ENCODE measurements around the gene ZNF205. TPM values are rescaled to one million over a fixed set of nuclear protein-coding genes. Genes with fewer than 3 reads are reported as not detected.
"Not testable (repeated sequence)": the region's sequence is repeated elsewhere in the genome, so short reads cannot be mapped to it uniquely, and the experiment has no call there.

Gene ZNF205
- total and polyA plus RNA-seq, 4 experiments from 2014 or later: 0.20 TPM; not detected in 3

DNA sequence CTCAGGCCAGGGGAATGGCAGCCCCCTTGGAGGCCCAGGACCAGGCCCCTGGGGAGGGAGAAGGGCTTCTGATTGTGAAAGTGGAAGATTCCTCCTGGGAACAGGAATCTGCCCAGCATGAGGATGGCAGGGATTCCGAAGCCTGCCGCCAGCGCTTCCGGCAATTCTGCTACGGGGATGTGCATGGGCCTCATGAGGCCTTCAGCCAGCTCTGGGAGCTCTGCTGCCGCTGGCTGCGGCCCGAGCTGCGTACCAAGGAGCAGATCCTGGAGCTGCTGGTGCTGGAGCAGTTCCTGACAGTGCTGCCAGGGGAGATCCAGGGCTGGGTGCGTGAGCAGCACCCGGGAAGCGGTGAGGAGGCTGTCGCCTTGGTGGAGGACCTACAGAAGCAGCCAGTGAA is 24.9 kb downstream of the ZNF205 start:
- H3K27me3 ChIP-seq (ENCODE audit: insufficient read depth, low read length): no peaks in the 10 kb centered on the region
- DNase-seq: no peak

GRCh38 chr16:3138342-3138741 is 26.0 kb downstream of the ZNF205 start:
- no peaks in the 10 kb centered on the region for H3K27me3 Mint-ChIP-seq
- intact Hi-C loops (cut with micrococcal nuclease): no loop called here
- H3K36me3 Mint-ChIP-seq: peaks cover 11 to 40% of the 10 kb centered on the region in 2 donors
- ChIA-PET CTCF (ENCODE audit: partially characterized antibody) (interaction anchor here (1.4 to 1.7 kb wide), 2 partner anchors 12 to 80 kb away, joined by 3 to 5 read pairs; no protein-coding TSS in a partner anchor), POLR2A (ENCODE audit: partially characterized antibody) (interaction anchor here (7.3 to 10.2 kb wide), 2 partner anchors 11 to 21 kb away, joined by 72 to 123 read pairs; no protein-coding TSS in a partner anchor)
- H3K9me3 Mint-ChIP-seq: no peaks in the 10 kb centered on the region
- Histone ChIP-seq H3K4me3 (ENCODE audit: low read length in 2 of 2) (no peak overlapping the region), H3K36me3 (ENCODE audit: insufficient read depth, low read length) (peaks cover 15% of the 10 kb centered on the region), H3K9me3 (ENCODE audit: control insufficient read depth in 1 of 2, low read length in 2 of 2) (no peaks in the 10 kb centered on the region), H3K4me1 (ENCODE audit: insufficient read depth, low read length) (peaks cover 16% of the 10 kb centered on the region), H3K27me3 (ENCODE audit: insufficient read depth, low read length) (no peaks in the 10 kb centered on the region), H3K27ac (ENCODE audit: low read depth, low read length) (no peak overlapping the region)
- no peak for DNase-seq
- no peak overlapping the region for H3K4me3 Mint-ChIP-seq
- no peak overlapping the region for H3K27ac Mint-ChIP-seq
- H3K4me1 Mint-ChIP-seq: peaks cover 12 to 35% (median 19%) of the 10 kb centered on the region in 4 donors

More for the DNA sequence above, 24.9 kb downstream of the ZNF205 start:
- H3K36me3 Mint-ChIP-seq: peaks cover 6 to 35% of the 10 kb centered on the region in 2 donors
- H3K4me3 Mint-ChIP-seq: no peak overlapping the region
- CTCF ChIA-PET (ENCODE audit: partially characterized antibody): interaction anchor here (0.8 to 13.2 kb wide), 4 partner anchors 8 to 134 kb away, joined by 3 to 277 read pairs (median 4); no protein-coding TSS in a partner anchor
- POLR2A ChIA-PET (ENCODE audit: partially characterized antibody): interaction anchor here (0.8 to 10.2 kb wide), 3 partner anchors 13 to 145 kb away, joined by 3 to 123 read pairs (median 72); no protein-coding TSS in a partner anchor
- H3K27ac Mint-ChIP-seq: peak overlapping the region in 2 of 7 donors; percentile 64 to 70
- no peak overlapping the region for H3K27ac ChIP-seq (ENCODE audit: low read depth, low read length)
- intact Hi-C loops (cut with micrococcal nuclease): no loop called here
- H3K4me1 Mint-ChIP-seq: peaks cover 10 to 40% (median 20%) of the 10 kb centered on the region in 4 donors
- no peaks in the 10 kb centered on the region for H3K9me3 ChIP-seq (ENCODE audit: control insufficient read depth in 1 of 2, low read length in 2 of 2)
- H3K4me1 ChIP-seq (ENCODE audit: insufficient read depth, low read length): peaks cover 24% of the 10 kb centered on the region
- peaks cover 10% of the 10 kb centered on the region for H3K36me3 ChIP-seq (ENCODE audit: insufficient read depth, low read length)
- no peaks in the 10 kb centered on the region for H3K27me3 Mint-ChIP-seq
- no peak overlapping the region for H3K4me3 ChIP-seq (ENCODE audit: low read length in 2 of 2)
- no peaks in the 10 kb centered on the region for H3K9me3 Mint-ChIP-seq

GRCh38 chr16:3138823-3139426 is 26.5 kb downstream of the ZNF205 start:
- H3K9me3 Mint-ChIP-seq: no peaks in the 10 kb centered on the region
- no peak for DNase-seq
- H3K9me3 ChIP-seq (ENCODE audit: control insufficient read depth in 1 of 2, low read length in 2 of 2): no peaks in the 10 kb centered on the region
- peaks cover 15% of the 10 kb centered on the region for H3K36me3 ChIP-seq (ENCODE audit: insufficient read depth, low read length)
- H3K27ac Mint-ChIP-seq: peak overlapping the region in 1 of 7 donors; percentile 36
- ChIA-PET POLR2A (ENCODE audit: partially characterized antibody) (interaction anchor here (1.9 to 10.2 kb wide), 2 partner anchors 11 to 20 kb away, joined by 4 to 123 read pairs; no protein-coding TSS in a partner anchor), CTCF (ENCODE audit: partially characterized antibody) (interaction anchor here (1.2 to 2.0 kb wide), 4 partner anchors 9 to 81 kb away, joined by 3 to 5 read pairs (median 4); no protein-coding TSS in a partner anchor)
- intact Hi-C loops (cut with micrococcal nuclease): no loop called here
- peaks cover 10 to 30% (median 16%) of the 10 kb centered on the region in 4 donors for H3K4me1 Mint-ChIP-seq
- no peak overlapping the region for H3K4me3 Mint-ChIP-seq
- no peaks in the 10 kb centered on the region for H3K27me3 ChIP-seq (ENCODE audit: insufficient read depth, low read length)
- H3K36me3 Mint-ChIP-seq: peaks cover 11 to 40% of the 10 kb centered on the region in 2 donors
- H3K27me3 Mint-ChIP-seq: no peaks in the 10 kb centered on the region
- H3K4me1 ChIP-seq (ENCODE audit: insufficient read depth, low read length): peaks cover 12% of the 10 kb centered on the region
- H3K27ac ChIP-seq (ENCODE audit: low read depth, low read length): no peak overlapping the region
- H3K4me3 ChIP-seq (ENCODE audit: low read length in 2 of 2): no peak overlapping the region

DNA sequence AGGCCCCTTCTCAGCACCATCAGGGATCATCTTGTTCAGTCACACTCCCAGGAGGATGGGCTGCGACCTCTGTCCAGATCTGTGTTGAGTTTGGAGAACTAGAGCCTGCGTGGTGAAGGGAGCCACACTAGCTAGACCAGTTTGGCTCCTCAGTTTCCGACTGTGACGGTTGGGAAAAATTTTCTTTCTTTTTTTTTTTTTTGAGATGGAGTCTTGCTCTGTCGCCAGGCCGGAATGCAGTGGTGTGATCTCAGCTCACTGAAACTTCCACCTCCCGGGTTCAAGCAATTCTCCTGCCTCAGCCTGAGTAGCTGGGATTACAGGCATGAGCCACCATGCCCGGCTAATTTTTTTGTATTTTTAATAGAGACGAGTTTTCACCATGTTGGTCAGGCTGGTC is 27.2 kb downstream of the ZNF205 start:
- H3K4me3 ChIP-seq (ENCODE audit: low read length in 2 of 2); intact Hi-C loops (cut with micrococcal nuclease): not testable (repeated sequence)
- H3K36me3 ChIP-seq (ENCODE audit: insufficient read depth, low read length): peaks cover 15% of the 10 kb centered on the region

DNA sequence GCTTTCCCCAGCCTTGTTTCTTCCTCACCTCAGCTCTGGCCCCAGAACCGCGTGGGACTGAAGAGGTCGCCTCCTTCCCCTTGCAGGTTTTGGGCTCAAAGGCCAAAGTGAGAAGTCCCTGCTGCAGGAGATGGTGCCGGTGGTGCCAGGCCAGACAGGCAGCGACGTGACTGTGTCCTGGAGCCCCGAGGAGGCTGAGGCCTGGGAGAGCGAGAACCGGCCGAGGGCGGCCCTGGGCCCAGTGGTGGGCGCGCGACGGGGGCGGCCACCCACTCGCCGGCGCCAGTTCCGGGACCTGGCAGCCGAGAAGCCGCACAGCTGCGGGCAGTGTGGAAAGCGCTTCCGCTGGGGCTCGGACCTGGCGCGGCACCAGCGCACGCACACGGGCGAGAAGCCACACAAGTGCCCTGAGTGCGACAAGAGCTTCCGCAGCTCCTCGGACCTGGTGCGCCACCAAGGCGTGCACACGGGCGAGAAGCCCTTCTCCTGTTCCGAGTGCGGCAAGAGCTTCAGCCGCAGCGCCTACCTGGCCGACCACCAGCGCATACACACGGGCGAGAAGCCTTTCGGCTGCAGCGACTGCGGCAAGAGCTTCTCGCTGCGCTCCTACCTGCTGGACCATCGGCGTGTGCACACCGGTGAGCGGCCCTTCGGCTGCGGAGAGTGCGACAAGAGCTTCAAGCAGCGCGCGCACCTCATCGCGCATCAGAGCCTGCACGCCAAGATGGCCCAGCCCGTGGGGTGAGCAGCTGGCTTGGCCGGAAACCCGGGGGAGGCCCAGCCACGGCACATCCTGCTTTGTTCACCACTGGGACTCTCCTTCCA is 28.4 kb downstream of the ZNF205 start:
- intact Hi-C loops (cut with micrococcal nuclease): no loop called here
- no peak for DNase-seq
- Histone ChIP-seq H3K27ac (ENCODE audit: low read depth, low read length) (no peak overlapping the region), H3K4me1 (ENCODE audit: insufficient read depth, low read length) (peaks cover 5% of the 10 kb centered on the region), H3K9me3 (ENCODE audit: control insufficient read depth in 1 of 2, low read length in 2 of 2) (no peaks in the 10 kb centered on the region), H3K4me3 (ENCODE audit: low read length in 2 of 2) (no peak overlapping the region), H3K36me3 (ENCODE audit: insufficient read depth, low read length) (peaks cover 15% of the 10 kb centered on the region), H3K27me3 (ENCODE audit: insufficient read depth, low read length) (no peaks in the 10 kb centered on the region)
- POLR2A ChIA-PET (ENCODE audit: partially characterized antibody): interaction anchor here (1.1 to 10.2 kb wide), 3 partner anchors 9 to 18 kb away, joined by 3 to 123 read pairs (median 4); no protein-coding TSS in a partner anchor
- Mint-ChIP-seq H3K4me3 (no peak overlapping the region), H3K36me3 (peaks cover 11 to 32% of the 10 kb centered on the region in 2 donors), H3K27ac (no peak overlapping the region), H3K27me3 (no peaks in the 10 kb centered on the region), H3K4me1 (peaks cover 5 to 17% (median 5%) of the 10 kb centered on the region in 4 donors), H3K9me3 (no peaks in the 10 kb centered on the region)
- CTCF ChIA-PET (ENCODE audit: partially characterized antibody): interaction anchor here (1.0 to 2.0 kb wide), 2 partner anchors 9 to 10 kb away, joined by 3 to 5 read pairs; no protein-coding TSS in a partner anchor

More for the DNA sequence above, 27.2 kb downstream of the ZNF205 start:
- not testable (repeated sequence) for H3K9me3 Mint-ChIP-seq; H3K27me3 ChIP-seq (ENCODE audit: insufficient read depth, low read length); H3K9me3 ChIP-seq (ENCODE audit: control insufficient read depth in 1 of 2, low read length in 2 of 2); H3K27ac Mint-ChIP-seq; H3K27me3 Mint-ChIP-seq; H3K4me3 Mint-ChIP-seq; DNase-seq; H3K27ac ChIP-seq (ENCODE audit: low read depth, low read length)
- H3K36me3 Mint-ChIP-seq: peaks cover 11 to 39% of the 10 kb centered on the region in 2 donors
- H3K4me1 Mint-ChIP-seq: peaks cover 8 to 26% (median 12%) of the 10 kb centered on the region in 4 donors
- ChIA-PET POLR2A (ENCODE audit: partially characterized antibody) (interaction anchor here (1.9 to 10.2 kb wide), 2 partner anchors 10 to 19 kb away, joined by 4 to 123 read pairs; no protein-coding TSS in a partner anchor), CTCF (ENCODE audit: partially characterized antibody) (interaction anchor here (1.2 to 2.0 kb wide), 2 partner anchors 10 to 11 kb away, joined by 3 to 5 read pairs; no protein-coding TSS in a partner anchor)
- peaks cover 11% of the 10 kb centered on the region for H3K4me1 ChIP-seq (ENCODE audit: insufficient read depth, low read length)

DNA sequence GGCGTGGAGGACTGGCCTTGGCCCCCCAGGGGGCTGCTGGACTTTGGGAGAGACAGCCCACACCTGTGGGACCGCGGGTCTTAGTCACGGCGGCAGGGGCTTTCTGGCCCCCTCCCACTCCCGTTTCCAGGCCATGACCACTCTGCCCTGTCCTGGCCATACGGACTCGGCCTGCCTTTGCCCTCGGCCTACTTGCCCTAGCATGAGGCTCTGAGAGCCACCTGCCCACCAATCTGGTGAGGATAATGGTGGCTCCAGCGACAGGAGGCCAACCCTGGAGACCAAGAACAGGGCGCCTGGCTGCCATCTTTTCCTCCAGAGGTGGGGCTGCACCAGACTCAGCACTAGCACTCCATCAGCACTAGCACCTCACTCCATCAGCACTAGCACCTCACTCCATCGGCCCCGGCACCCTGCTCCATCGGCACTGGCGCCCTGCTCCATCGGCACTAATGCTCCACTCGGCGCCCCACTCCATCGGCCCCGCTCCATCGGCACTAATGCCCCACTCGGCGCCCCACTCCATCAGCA is 29.5 kb downstream of the ZNF205 start:
- no peaks in the 10 kb centered on the region for H3K27me3 Mint-ChIP-seq
- Histone ChIP-seq H3K36me3 (ENCODE audit: insufficient read depth, low read length) (peaks cover 15% of the 10 kb centered on the region), H3K9me3 (ENCODE audit: control insufficient read depth in 1 of 2, low read length in 2 of 2) (no peaks in the 10 kb centered on the region), H3K27me3 (ENCODE audit: insufficient read depth, low read length) (no peaks in the 10 kb centered on the region), H3K27ac (ENCODE audit: low read depth, low read length) (no peak overlapping the region), H3K4me3 (ENCODE audit: low read length in 2 of 2) (no peak overlapping the region), H3K4me1 (ENCODE audit: insufficient read depth, low read length) (no peaks in the 10 kb centered on the region)
- H3K27ac Mint-ChIP-seq: peak overlapping the region in 2 of 7 donors; percentile 22 to 84
- POLR2A ChIA-PET (ENCODE audit: partially characterized antibody): no interaction called here
- no peak overlapping the region for H3K4me3 Mint-ChIP-seq
- no peak for DNase-seq
- intact Hi-C loops (cut with micrococcal nuclease): no loop called here
- H3K4me1 Mint-ChIP-seq: peaks cover 0 to 12% (median 4%) of the 10 kb centered on the region in 4 donors
- H3K9me3 Mint-ChIP-seq: no peaks in the 10 kb centered on the region
- peaks cover 11 to 30% of the 10 kb centered on the region in 2 donors for H3K36me3 Mint-ChIP-seq
- CTCF ChIA-PET (ENCODE audit: partially characterized antibody): no interaction called here

Measured in CD4-positive, alpha-beta memory T cell (primary cell).